Neural progenitor cell (in vitro differentiated cells): Measurements from ENCODE around the gene YKT6. TPM values are rescaled to one million over a fixed set of nuclear protein-coding genes. Genes with fewer than 3 reads are reported as not detected.
"Not testable (repeated sequence)": the region's sequence is repeated elsewhere in the genome, so short reads cannot be mapped to it uniquely, and the experiment has no call there.

Experiments used
- DNase-seq: peaks from one replicate; pipeline ENCODE4 v3.0.0-alpha.2; 2016; ENCODE audit warnings: low spot score
- H2AFZ ChIP-seq: fragments of 200-600 bp; sonication (generic); replicated peaks from 2 replicates; pipeline ENCODE4 v1.6.1; 2016; ENCODE audit warnings: antibody characterized with exemption
- H3F3A ChIP-seq: fragments of 200-600 bp; sonication (generic); 2 replicates; pipeline ENCODE4 v1.6.1; 2016; ENCODE audit warnings: antibody characterized with exemption, low read depth
- H3K27ac ChIP-seq: fragments of 200-600 bp; sonication (generic); 2 replicates; pipeline ENCODE4 v1.5.1; 2016; ENCODE audit warnings: mild to moderate bottlenecking
- H3K27me3 ChIP-seq: fragments of 200-600 bp; sonication (generic); 2 replicates; pipeline ENCODE4 v1.6.1; 2016; ENCODE audit warnings: mild to moderate bottlenecking, moderate library complexity
- H3K36me3 ChIP-seq: fragments of 200-600 bp; sonication (generic); 2 replicates; pipeline ENCODE4 v1.5.1; 2016
- H3K4me1 ChIP-seq: fragments of 200-600 bp; sonication (generic); 2 replicates; pipeline ENCODE4 v1.6.1; 2016; ENCODE audit warnings: mixed run types
- H3K4me2 ChIP-seq: fragments of 200-600 bp; sonication (generic); 2 replicates; pipeline ENCODE4 v1.6.1; 2016
- H3K4me3 ChIP-seq: fragments of 200-600 bp; sonication (generic); 2 replicates; pipeline ENCODE4 v1.5.1; 2016
- H3K79me2 ChIP-seq: fragments of 200-600 bp; sonication (generic); 2 replicates; pipeline ENCODE4 v1.6.1; 2016; ENCODE audit warnings: low read depth
- H3K9ac ChIP-seq: fragments of 200-600 bp; sonication (generic); 2 replicates; pipeline ENCODE4 v1.6.1; 2016
- H3K9me3 ChIP-seq: fragments of 200-600 bp; sonication (generic); 2 replicates; pipeline ENCODE4 v1.5.1; 2016; ENCODE audit warnings: low read depth
- H4K20me1 ChIP-seq: fragments of 200-600 bp; sonication (generic); 2 replicates; pipeline ENCODE4 v1.6.1; 2016; ENCODE audit warnings: low read depth
- H3K27ac Mint-ChIP-seq: 3 replicates; pipeline ENCODE4 v1.8.0; 2021; ENCODE audit warnings: mixed read lengths
- H3K27me3 Mint-ChIP-seq: 2 replicates; pipeline ENCODE4 v1.8.0; 2022; ENCODE audit warnings: low read depth, mild to moderate bottlenecking, inconsistent platforms, moderate library complexity, mixed read lengths; ENCODE audit not compliant: insufficient read depth
- H3K36me3 Mint-ChIP-seq: 3 replicates; pipeline ENCODE4 v1.8.0; 2021; ENCODE audit warnings: mixed read lengths
- H3K4me1 Mint-ChIP-seq: 3 replicates; pipeline ENCODE4 v1.8.0; 2021; ENCODE audit warnings: mixed read lengths
- H3K4me3 Mint-ChIP-seq: 3 replicates; pipeline ENCODE4 v1.8.0; 2021; ENCODE audit warnings: mild to moderate bottlenecking, moderate library complexity, mixed read lengths
- H3K9me3 Mint-ChIP-seq: 3 replicates; pipeline ENCODE4 v1.8.0; 2020; ENCODE audit warnings: mixed read lengths
- CTCF ChIP-seq: fragments of 200-600 bp; sonication (generic); IDR thresholded peaks from 2 replicates; pipeline ENCODE4 v1.5.1; 2017; ENCODE audit warnings: antibody characterized with exemption, mild to moderate bottlenecking
- EZH2 ChIP-seq: fragments of 200-600 bp; sonication (generic); IDR thresholded peaks from 2 replicates; pipeline ENCODE4 v1.6.1; 2017; ENCODE audit warnings: antibody characterized with exemption, mild to moderate bottlenecking, moderate library complexity
- EZH2phosphoT487 ChIP-seq: fragments of 200-600 bp; sonication (generic); IDR thresholded peaks from 2 replicates; pipeline ENCODE4 v1.6.1; 2017; ENCODE audit warnings: antibody characterized with exemption
- total RNA-seq: library from RNA; depleted of rRNA; stranded (reverse); fragments of >200 nt; gene quantifications from 2 replicates; pipeline ENCODE4 v1.2.3, GENCODE V29; 2015; ENCODE audit warnings: low replicate concordance

Gene YKT6
- total RNA-seq, 1 donor from 2014 or later = 43.8 TPM

- peaks cover 1% of the 10 kb centered on the region for H3K27me3 Mint-ChIP-seq
- no peak overlapping the region for H3K27ac ChIP-seq
Measured at GRCh38 chr7:44173911-44174693, 26.7 kb upstream of the YKT6 start.

DNA sequence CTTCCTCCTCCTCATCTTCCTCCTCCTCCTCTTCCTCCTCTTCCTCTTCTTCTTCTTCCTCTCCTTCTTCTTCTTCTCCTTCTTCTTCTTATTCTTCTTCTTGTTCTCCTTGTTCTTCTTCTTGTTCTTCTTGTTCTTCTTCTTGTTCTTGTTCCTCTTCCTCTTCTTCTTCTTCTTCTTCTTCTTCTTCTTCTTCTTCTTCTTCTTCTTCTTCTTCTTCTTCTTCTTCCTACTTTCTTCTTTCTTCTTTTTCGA is 26.2 kb upstream of the YKT6 start:
- H3K4me1 ChIP-seq, H3K9ac ChIP-seq, H4K20me1 ChIP-seq, H3K4me2 ChIP-seq, H2AFZ ChIP-seq, H3F3A ChIP-seq, H3K27me3 Mint-ChIP-seq, H3K79me2 ChIP-seq, H3K9me3 ChIP-seq, H3K4me3 Mint-ChIP-seq, H3K4me3 ChIP-seq, H3K27ac ChIP-seq, H3K27me3 ChIP-seq, H3K27ac Mint-ChIP-seq, DNase-seq, H3K9me3 Mint-ChIP-seq, H3K36me3 ChIP-seq, H3K36me3 Mint-ChIP-seq: not testable (repeated sequence)
- H3K4me1 Mint-ChIP-seq = peaks cover 25% of the 10 kb centered on the region

More at GRCh38 chr7:44173911-44174693, 26.7 kb upstream of the YKT6 start:
- no peak overlapping the region for H3K9ac ChIP-seq
- H3K4me1 Mint-ChIP-seq = peaks cover 25% of the 10 kb centered on the region
- no peak overlapping the region for H3K27ac Mint-ChIP-seq
- H2AFZ ChIP-seq = no peak overlapping the region
- no peak for DNase-seq
- no peak overlapping the region for H3K4me3 Mint-ChIP-seq
- H3F3A ChIP-seq = no peaks in the 10 kb centered on the region
- no peak overlapping the region for H3K4me3 ChIP-seq
- no peak overlapping the region for H3K4me2 ChIP-seq
- H4K20me1 ChIP-seq = no peaks in the 10 kb centered on the region
- no peaks in the 10 kb centered on the region for H3K36me3 Mint-ChIP-seq
- no peaks in the 10 kb centered on the region for H3K9me3 ChIP-seq
- H3K9me3 Mint-ChIP-seq = peaks cover 8% of the 10 kb centered on the region
- TF ChIP-seq CTCF (no peak), EZH2 (no peak), EZH2phosphoT487 (no peak)
- H3K27me3 ChIP-seq = peaks cover 6% of the 10 kb centered on the region
- peaks cover 4% of the 10 kb centered on the region for H3K4me1 ChIP-seq
- H3K36me3 ChIP-seq = no peaks in the 10 kb centered on the region
- H3K79me2 ChIP-seq = no peaks in the 10 kb centered on the region

DNA sequence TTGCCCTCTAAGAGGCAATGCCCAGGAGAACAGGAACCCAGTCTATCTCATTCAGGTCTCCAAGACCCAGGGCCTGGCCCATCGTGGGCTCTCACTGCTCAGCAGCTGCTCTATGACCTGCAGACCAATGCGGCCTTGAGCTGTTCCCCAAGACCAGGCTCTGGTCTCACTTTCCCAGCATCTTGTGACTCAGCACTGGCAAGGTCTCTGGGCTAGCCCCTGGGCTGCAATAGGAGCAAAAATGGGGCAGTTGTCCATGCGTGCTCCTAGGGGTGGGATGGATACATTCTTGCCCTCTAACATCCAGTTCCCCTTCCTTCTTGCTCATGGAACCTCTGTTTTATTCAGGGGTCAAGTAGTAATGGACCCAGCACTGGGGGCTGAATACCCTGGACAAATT is 25.0 kb upstream of the YKT6 start:
- H3K27me3 ChIP-seq = peaks cover 6% of the 10 kb centered on the region
- no peaks in the 10 kb centered on the region for H3K9me3 ChIP-seq
- no peak overlapping the region for H3K4me3 Mint-ChIP-seq
- TF ChIP-seq EZH2 (no peak), CTCF (no peak), EZH2phosphoT487 (no peak)
- H3K27me3 Mint-ChIP-seq = no peaks in the 10 kb centered on the region
- H3K4me3 ChIP-seq = no peak overlapping the region
- H3K36me3 ChIP-seq = no peaks in the 10 kb centered on the region
- DNase-seq = no peak
- H3K4me2 ChIP-seq = no peak overlapping the region
- H3K27ac Mint-ChIP-seq = no peak overlapping the region
- no peak overlapping the region for H2AFZ ChIP-seq
- peaks cover 4% of the 10 kb centered on the region for H3K4me1 ChIP-seq
- H4K20me1 ChIP-seq = no peaks in the 10 kb centered on the region
- H3K9me3 Mint-ChIP-seq = peaks cover 6% of the 10 kb centered on the region
- no peaks in the 10 kb centered on the region for H3F3A ChIP-seq
- H3K9ac ChIP-seq = no peak overlapping the region
- H3K27ac ChIP-seq = no peak overlapping the region
- H3K4me1 Mint-ChIP-seq = peaks cover 25% of the 10 kb centered on the region
- no peaks in the 10 kb centered on the region for H3K79me2 ChIP-seq
- no peaks in the 10 kb centered on the region for H3K36me3 Mint-ChIP-seq

DNA sequence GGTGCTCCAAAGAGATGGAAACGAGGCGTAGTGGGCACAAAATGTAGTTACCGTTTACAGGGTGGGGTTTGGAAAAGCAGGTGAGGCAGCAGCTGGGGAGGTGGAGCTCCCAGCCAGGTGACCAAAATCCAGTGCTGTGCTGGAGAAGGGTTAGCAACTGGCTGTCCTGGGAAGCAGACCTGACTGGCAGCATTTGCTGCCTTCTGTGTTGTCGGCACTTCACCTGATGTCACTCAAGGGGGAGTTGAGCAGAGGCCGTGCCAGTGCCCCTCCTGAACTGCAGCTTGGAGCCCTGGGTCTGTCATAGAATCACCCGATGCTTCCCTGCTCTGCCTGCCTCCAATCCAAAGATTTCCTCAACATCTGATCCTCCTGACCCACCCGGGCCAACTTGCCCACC is 24.3 kb upstream of the YKT6 start:
- Histone ChIP-seq H3K4me1 (peaks cover 4% of the 10 kb centered on the region), H3F3A (no peaks in the 10 kb centered on the region), H3K9me3 (no peaks in the 10 kb centered on the region), H3K27ac (no peak overlapping the region), H3K79me2 (no peaks in the 10 kb centered on the region), H3K4me3 (no peak overlapping the region), H4K20me1 (no peaks in the 10 kb centered on the region), H3K4me2 (no peak overlapping the region), H3K27me3 (peaks cover 6% of the 10 kb centered on the region), H3K36me3 (no peaks in the 10 kb centered on the region), H3K9ac (no peak overlapping the region), H2AFZ (no peak overlapping the region)
- H3K4me1 Mint-ChIP-seq = peaks cover 25% of the 10 kb centered on the region
- peaks cover 6% of the 10 kb centered on the region for H3K9me3 Mint-ChIP-seq
- TF ChIP-seq EZH2 (no peak), EZH2phosphoT487 (no peak), CTCF (no peak)
- no peak overlapping the region for H3K27ac Mint-ChIP-seq
- H3K4me3 Mint-ChIP-seq = no peak overlapping the region
- no peaks in the 10 kb centered on the region for H3K27me3 Mint-ChIP-seq
- no peak for DNase-seq
- no peaks in the 10 kb centered on the region for H3K36me3 Mint-ChIP-seq
